Fibroblast of lung (primary cell): ENCODE results near the gene MICOS13. TPM values are rescaled to one million over a fixed set of nuclear protein-coding genes. Genes with fewer than 3 reads are reported as not detected.

ENCODE experiments used
- DNase-seq, 2 donors: peaks; one replicate each; pipeline versions ENCODE4 v3.0.0 to v3.0.0-alpha.2; 2010; ENCODE audit warnings: low read depth in 2 of 2
- H2AFZ ChIP-seq: 2 replicates; pipeline ENCODE4 v1.5.1; 2012; ENCODE audit warnings: low read length, control low read depth, inconsistent platforms
- H3K27ac ChIP-seq: 2 replicates; pipeline ENCODE4 v1.5.1; 2011; ENCODE audit warnings: low read length, control low read depth; ENCODE audit not compliant: insufficient read depth
- H3K27me3 ChIP-seq: 2 replicates; pipeline ENCODE4 v1.5.1; 2011; ENCODE audit warnings: mild to moderate bottlenecking, low read length; ENCODE audit not compliant: control insufficient read depth, insufficient read depth
- H3K36me3 ChIP-seq: 2 replicates; pipeline ENCODE4 v1.5.1; 2011; ENCODE audit warnings: low read length; ENCODE audit not compliant: control insufficient read depth, insufficient read depth
- H3K4me1 ChIP-seq: 2 replicates; pipeline ENCODE4 v1.5.1; 2011; ENCODE audit warnings: low read length; ENCODE audit not compliant: control insufficient read depth, insufficient read depth; ENCODE audit errors: extremely low read depth
- H3K4me2 ChIP-seq: 2 replicates; pipeline ENCODE4 v1.5.1; 2011; ENCODE audit warnings: low read length, control low read depth; ENCODE audit not compliant: insufficient read depth; ENCODE audit errors: extremely low read depth
- H3K4me3 ChIP-seq, 4 experiments: fragments of 200-600 bp in 1 of 4; sonication (generic) in 1 of 4; replicated peaks in 1 of 4; 2 replicates each; pipeline ENCODE4 v1.5.1; 2011 to 2016; ENCODE audit warnings: low read length in 4 of 4, low read depth in 3 of 4, mild to moderate bottlenecking in 3 of 4, control low read depth in 2 of 4, inconsistent platforms in 1 of 4, mixed read lengths in 1 of 4; ENCODE audit not compliant: insufficient read depth in 1 of 4; ENCODE audit errors: control extremely low read depth in 1 of 4
- H3K79me2 ChIP-seq: 2 replicates; pipeline ENCODE4 v1.5.1; 2012; ENCODE audit warnings: mild to moderate bottlenecking, low read length, inconsistent platforms; ENCODE audit not compliant: control insufficient read depth, insufficient read depth
- H3K9ac ChIP-seq: 2 replicates; pipeline ENCODE4 v1.5.1; 2011; ENCODE audit warnings: mild to moderate bottlenecking, low read length, control low read depth; ENCODE audit not compliant: insufficient read depth
- H3K9me3 ChIP-seq: 2 replicates; pipeline ENCODE4 v1.5.1; 2012; ENCODE audit warnings: low read depth, low read length; ENCODE audit not compliant: control insufficient read depth, insufficient read depth
- H4K20me1 ChIP-seq: 2 replicates; pipeline ENCODE4 v1.5.1; 2011; ENCODE audit warnings: low read length; ENCODE audit not compliant: control insufficient read depth, insufficient read depth; ENCODE audit errors: extremely low read depth
- EZH2 ChIP-seq: IDR thresholded peaks from 2 replicates; pipeline ENCODE4 v1.5.1; 2012; ENCODE audit warnings: low read length, control low read depth, mild to moderate bottlenecking; ENCODE audit errors: missing control alignments
- polyA plus RNA-seq, 2 donors: library from polyadenylated mRNA; depleted of rRNA in 1 of 2; stranded (reverse) in 1 of 2; unstranded in 1 of 2; fragments of >200 nt; gene quantifications; 2 replicates each; pipeline ENCODE4 v1.2.1, GENCODE V29; 2011 to 2012; ENCODE audit warnings: missing spikeins in 1 of 2
- total RNA-seq: library from RNA; depleted of rRNA; stranded (reverse); fragments of >200 nt; gene quantifications from 2 replicates; pipeline ENCODE4 v1.2.1, GENCODE V29; 2014
- TF ChIP-seq, protein P1 (sequence below), 2 donors: IDR thresholded peaks in 1 of 2; conservative IDR thresholded peaks in 1 of 2; 1 replicate in 1 of 2; 2 replicates in 1 of 2; pipeline ENCODE4 v1.5.1; 2011 to 2012; ENCODE audit warnings: low read length in 2 of 2, control low read depth in 1 of 2, inconsistent platforms in 1 of 2, low read depth in 1 of 2, mild to moderate bottlenecking in 1 of 2

MICOS13 gene
- total and polyA plus RNA-seq, 2 donors (not counting 1 experiment from before 2014, with no cell fraction given), result 20.8 to 73.5 TPM

DNA sequence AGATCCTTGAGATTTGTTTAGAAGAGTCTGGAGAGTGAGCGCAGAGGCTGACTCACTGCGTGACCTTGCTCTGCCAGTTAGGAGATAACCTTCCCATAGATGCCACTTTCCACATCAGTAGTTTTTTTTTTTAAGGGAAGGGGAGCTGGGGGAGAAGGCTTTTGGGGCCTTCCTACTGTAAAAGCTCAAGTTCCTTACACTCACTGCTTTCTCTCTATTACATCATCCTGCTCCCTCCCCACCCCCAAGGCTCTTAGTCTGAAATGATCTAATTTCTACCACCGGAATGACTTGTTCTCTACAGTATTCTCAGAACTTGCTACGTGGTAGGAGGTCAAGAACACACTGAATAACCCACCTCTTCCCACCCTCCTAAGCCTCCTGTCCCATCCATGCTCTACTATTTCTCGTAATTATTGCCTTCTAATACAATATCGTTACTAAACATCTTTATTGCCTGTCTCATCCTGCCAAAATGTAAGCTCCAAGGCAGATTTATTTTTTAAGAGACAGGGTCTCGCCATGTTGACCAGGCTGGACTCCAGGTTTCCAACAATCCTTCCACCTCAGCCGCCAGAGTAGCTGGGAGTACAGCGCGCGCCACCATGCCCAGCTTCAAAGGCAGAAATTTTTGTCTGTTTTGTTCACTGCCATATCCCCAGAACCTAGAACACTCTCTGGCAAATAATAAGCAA is 38.4 kb upstream of the MICOS13 start:
- no peaks in the 10 kb centered on the region for H3K27me3 ChIP-seq
- H3K36me3 ChIP-seq, result peaks cover 4% of the 10 kb centered on the region
- no peak overlapping the region for H2AFZ ChIP-seq
- peak overlapping the region; percentile 89 for H3K4me2 ChIP-seq
- H3K4me3 ChIP-seq, result peak overlapping the region; percentile 71 to 98 (median 88)
- no peaks in the 10 kb centered on the region for H4K20me1 ChIP-seq
- peak overlapping the region; percentile 92 for H3K27ac ChIP-seq
- H3K4me1 ChIP-seq, result peaks cover 9% of the 10 kb centered on the region
- H3K9ac ChIP-seq, result peak overlapping the region; percentile 81
- no peaks in the 10 kb centered on the region for H3K9me3 ChIP-seq
- TF ChIP-seq EZH2, result no peak
- TF ChIP-seq, protein P1, sequence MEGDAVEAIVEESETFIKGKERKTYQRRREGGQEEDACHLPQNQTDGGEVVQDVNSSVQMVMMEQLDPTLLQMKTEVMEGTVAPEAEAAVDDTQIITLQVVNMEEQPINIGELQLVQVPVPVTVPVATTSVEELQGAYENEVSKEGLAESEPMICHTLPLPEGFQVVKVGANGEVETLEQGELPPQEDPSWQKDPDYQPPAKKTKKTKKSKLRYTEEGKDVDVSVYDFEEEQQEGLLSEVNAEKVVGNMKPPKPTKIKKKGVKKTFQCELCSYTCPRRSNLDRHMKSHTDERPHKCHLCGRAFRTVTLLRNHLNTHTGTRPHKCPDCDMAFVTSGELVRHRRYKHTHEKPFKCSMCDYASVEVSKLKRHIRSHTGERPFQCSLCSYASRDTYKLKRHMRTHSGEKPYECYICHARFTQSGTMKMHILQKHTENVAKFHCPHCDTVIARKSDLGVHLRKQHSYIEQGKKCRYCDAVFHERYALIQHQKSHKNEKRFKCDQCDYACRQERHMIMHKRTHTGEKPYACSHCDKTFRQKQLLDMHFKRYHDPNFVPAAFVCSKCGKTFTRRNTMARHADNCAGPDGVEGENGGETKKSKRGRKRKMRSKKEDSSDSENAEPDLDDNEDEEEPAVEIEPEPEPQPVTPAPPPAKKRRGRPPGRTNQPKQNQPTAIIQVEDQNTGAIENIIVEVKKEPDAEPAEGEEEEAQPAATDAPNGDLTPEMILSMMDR (conservative IDR thresholded peaks at IDR 0.05 in 1 of 2, IDR thresholded peaks at IDR 0.05 in 1 of 2; ENCODE audit: low read depth in 1 of 2, low read length in 2 of 2), result no peak
- peaks cover 49% of the 10 kb centered on the region for H3K79me2 ChIP-seq
- peak; percentile 86 to 92 for DNase-seq

DNA sequence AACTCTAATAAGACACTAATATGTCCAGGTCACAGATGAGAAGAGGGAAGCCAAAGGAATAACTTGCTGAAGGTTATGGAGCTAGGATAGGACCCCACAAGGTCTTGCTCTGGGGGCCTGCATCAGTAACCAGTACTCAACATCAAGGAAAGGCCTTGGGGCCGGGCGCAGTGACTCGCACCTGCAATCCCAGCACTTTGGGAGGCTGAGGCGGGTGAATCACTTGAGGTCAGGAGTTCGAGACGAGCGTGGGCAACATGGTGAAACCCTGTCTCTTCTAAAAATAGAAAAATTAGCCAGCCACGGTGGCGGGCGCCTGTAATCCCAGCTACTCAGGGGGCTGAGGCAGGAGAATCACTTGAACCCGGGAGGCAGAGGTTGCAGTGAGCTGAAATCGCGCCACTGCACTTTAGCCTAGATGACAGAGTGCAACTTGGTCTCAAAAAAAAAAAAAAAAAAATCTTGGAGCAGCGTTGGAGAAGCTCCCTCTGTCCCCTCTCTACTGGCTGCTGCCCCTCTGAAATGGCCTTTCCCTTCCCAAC is 37.8 kb upstream of the MICOS13 start:
- peaks cover 8% of the 10 kb centered on the region for H3K36me3 ChIP-seq
- no peaks in the 10 kb centered on the region for H3K9me3 ChIP-seq
- H3K4me3 ChIP-seq, result peak overlapping the region; percentile 71 to 98 (median 88)
- peak overlapping the region; percentile 89 for H3K4me2 ChIP-seq
- DNase-seq, result peak; percentile 52 to 63
- peak overlapping the region; percentile 92 for H3K27ac ChIP-seq
- H3K9ac ChIP-seq, result peak overlapping the region; percentile 32
- no peaks in the 10 kb centered on the region for H4K20me1 ChIP-seq
- peaks cover 49% of the 10 kb centered on the region for H3K79me2 ChIP-seq
- TF ChIP-seq, protein P1 (conservative IDR thresholded peaks at IDR 0.05 in 1 of 2, IDR thresholded peaks at IDR 0.05 in 1 of 2; ENCODE audit: low read depth in 1 of 2, low read length in 2 of 2), result no peak
- TF ChIP-seq EZH2, result no peak
- H3K4me1 ChIP-seq, result peaks cover 9% of the 10 kb centered on the region
- no peaks in the 10 kb centered on the region for H3K27me3 ChIP-seq
- H2AFZ ChIP-seq, result no peak overlapping the region

DNA sequence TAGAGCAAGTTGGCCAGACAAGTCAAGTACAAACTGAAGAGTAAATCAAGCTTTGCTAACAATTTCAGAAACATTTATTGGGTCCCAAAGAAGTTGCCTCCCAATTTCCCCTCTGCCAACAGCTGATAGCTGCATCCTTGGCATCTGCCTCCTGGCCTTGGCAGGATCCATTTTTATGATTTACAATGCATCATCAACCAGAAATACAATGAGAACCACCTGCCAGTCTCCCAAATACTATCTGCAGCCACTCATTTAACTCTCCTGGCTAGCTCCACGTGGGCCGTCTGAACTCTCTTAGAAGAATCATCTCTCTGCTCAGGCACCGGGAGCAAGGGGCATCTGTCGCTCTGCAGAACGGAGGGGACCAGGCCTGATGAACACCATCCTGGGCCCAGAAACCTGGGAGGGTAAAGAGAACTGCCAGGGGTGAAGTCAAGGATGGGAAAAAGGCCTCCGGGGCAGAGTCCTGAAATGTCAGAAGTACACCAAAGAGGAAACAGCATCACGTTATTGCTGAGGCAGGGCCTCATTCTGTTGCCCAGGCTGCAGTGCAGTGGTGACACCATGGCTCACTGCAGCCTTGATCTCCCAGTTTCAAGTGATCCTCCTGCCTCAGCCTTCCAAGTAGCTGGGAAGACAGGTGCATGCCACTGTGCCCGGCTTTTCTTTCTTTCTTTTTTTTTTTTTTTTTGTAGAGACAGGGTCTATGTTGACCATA is 37.1 kb upstream of the MICOS13 start:
- TF ChIP-seq, protein P1 (conservative IDR thresholded peaks at IDR 0.05 in 1 of 2, IDR thresholded peaks at IDR 0.05 in 1 of 2; ENCODE audit: low read depth in 1 of 2, low read length in 2 of 2), result no peak
- TF ChIP-seq EZH2, result no peak
- no peaks in the 10 kb centered on the region for H4K20me1 ChIP-seq
- H3K79me2 ChIP-seq, result peaks cover 49% of the 10 kb centered on the region

More for the DNA sequence above, 37.1 kb upstream of the MICOS13 start:
- Histone ChIP-seq H2AFZ (no peak overlapping the region), H3K36me3 (peaks cover 14% of the 10 kb centered on the region), H3K4me1 (peaks cover 9% of the 10 kb centered on the region), H3K4me3 (peak overlapping the region in 2 of 4 experiments; percentile 93 to 98), H3K27ac (peak overlapping the region; percentile 92), H3K4me2 (peak overlapping the region; percentile 81), H3K9ac (no peak overlapping the region), H3K27me3 (no peaks in the 10 kb centered on the region), H3K9me3 (no peaks in the 10 kb centered on the region)
- no peak for DNase-seq
